Measurements from ENCODE around the gene ZNF674.
"Not testable (repeated sequence)": the region's sequence is repeated elsewhere in the genome, so short reads cannot be mapped to it uniquely, and the experiment has no call there.

Gene ZNF674

GRCh38 chrX:46506076-46506475 lies 39.1 kb downstream of the ZNF674 start:
- no peak for TF ChIP-seq CTCF (IDR thresholded peaks at IDR 0.05; ENCODE audit: control insufficient read depth, insufficient read depth, low read depth, low read length, missing control alignments)
- no peak for DNase-seq (ENCODE audit: low read depth)
- H3K4me3 ChIP-seq (ENCODE audit: control insufficient read depth, low read depth, low read length), result no peak overlapping the region

- no peak overlapping the region for H3K4me3 ChIP-seq (ENCODE audit: control insufficient read depth, low read depth, low read length)
- no peak for DNase-seq (ENCODE audit: low read depth)
- no peak for TF ChIP-seq CTCF (IDR thresholded peaks at IDR 0.05; ENCODE audit: control insufficient read depth, insufficient read depth, low read depth, low read length, missing control alignments)
Measured at GRCh38 chrX:46502848-46503247, 42.4 kb downstream of the ZNF674 start.

DNA sequence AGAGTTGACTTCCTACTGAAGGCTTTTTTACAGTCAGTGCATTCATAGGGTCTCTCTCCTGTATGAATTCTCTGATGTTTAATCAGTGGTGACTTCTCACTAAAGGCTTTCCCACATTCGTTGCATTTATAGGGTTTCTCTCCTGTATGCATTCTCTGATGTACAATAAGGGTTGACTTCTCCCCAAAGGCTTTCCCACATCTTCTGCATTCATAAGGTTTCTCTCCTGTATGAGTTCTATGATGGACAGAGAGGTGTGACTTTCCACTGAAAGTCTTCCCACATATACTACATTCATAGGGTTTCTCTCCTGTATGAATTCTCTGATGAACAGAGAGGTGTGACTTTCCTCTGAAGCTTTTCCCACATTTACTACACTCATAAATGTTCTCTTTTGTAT lies 45.2 kb downstream of the ZNF674 start:
- DNase-seq (ENCODE audit: low read depth), result no peak
- H3K4me3 ChIP-seq (ENCODE audit: control insufficient read depth, low read depth, low read length), result no peak overlapping the region
- no peak for TF ChIP-seq CTCF (IDR thresholded peaks at IDR 0.05; ENCODE audit: control insufficient read depth, insufficient read depth, low read depth, low read length, missing control alignments)

DNA sequence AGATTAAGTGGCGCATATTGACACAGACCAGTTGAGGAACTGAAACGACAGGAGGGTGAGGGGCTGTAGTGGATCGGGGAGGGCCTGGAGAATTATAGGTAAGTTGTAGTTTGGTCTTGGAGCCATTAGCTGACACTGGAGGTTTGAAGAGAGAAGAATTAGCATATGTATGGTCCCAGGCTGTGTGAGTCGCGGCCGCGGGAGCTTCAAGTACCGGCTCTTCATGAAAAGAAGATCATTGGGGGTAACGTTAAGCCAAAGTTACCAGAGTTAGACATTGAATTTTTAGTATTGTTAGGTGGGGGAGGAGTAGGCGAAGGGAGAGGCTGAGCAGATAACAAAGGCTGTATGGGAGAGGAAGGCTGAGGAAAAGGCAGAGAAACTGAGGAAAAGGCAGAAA lies 56.5 kb downstream of the ZNF674 start:
- H3K4me3 ChIP-seq (ENCODE audit: control insufficient read depth, low read depth, low read length), result no peak overlapping the region
- no peak for TF ChIP-seq CTCF (IDR thresholded peaks at IDR 0.05; ENCODE audit: control insufficient read depth, insufficient read depth, low read depth, low read length, missing control alignments)
- no peak for DNase-seq (ENCODE audit: low read depth)

- DNase-seq (ENCODE audit: low read depth), result no peak
- TF ChIP-seq CTCF (IDR thresholded peaks at IDR 0.05; ENCODE audit: control insufficient read depth, insufficient read depth, low read depth, low read length, missing control alignments), result no peak
- H3K4me3 ChIP-seq (ENCODE audit: control insufficient read depth, low read depth, low read length), result no peak overlapping the region
Measured at GRCh38 chrX:46485897-46486296, 59.3 kb downstream of the ZNF674 start.

DNA sequence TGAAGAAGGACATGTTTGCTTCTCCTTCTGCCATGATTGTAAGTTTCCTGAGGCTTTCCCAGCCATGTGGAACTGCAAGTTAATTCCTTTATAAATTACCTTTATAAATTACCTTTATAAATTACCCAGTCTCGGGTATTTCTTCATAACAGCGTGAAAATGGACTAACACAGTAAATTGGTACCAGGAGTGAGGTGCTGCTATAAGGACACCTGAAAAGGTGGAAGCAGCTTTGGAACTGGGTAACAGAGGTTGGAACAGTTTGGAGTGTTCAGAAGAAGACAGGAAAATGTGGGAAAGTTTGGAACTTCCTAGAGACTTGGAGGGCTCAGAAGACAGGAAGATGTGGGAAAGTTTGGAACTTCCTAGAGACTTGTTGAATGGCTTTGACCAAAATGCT lies 66.6 kb downstream of the ZNF674 start:
- H3K4me3 ChIP-seq (ENCODE audit: control insufficient read depth, low read depth, low read length); DNase-seq (ENCODE audit: low read depth): not testable (repeated sequence)

GRCh38 chrX:46477435-46477834 lies 67.8 kb downstream of the ZNF674 start:
- no peak for TF ChIP-seq CTCF (IDR thresholded peaks at IDR 0.05; ENCODE audit: control insufficient read depth, insufficient read depth, low read depth, low read length, missing control alignments)
- no peak for DNase-seq (ENCODE audit: low read depth)
- H3K4me3 ChIP-seq (ENCODE audit: control insufficient read depth, low read depth, low read length), result no peak overlapping the region
